Right cardiac atrium (tissue), 5 donors: ENCODE data around the gene CDK5R2. TPM values are rescaled to one million over a fixed set of nuclear protein-coding genes. Genes with fewer than 3 reads are reported as not detected.

ENCODE experiments used
- ATAC-seq, 2 donors: fragments of 200-7000 bp; cut with Tn5 transposase; one replicate each; pipeline versions ENCODE4 v1.8.0 to v1.9.1; 2020; ENCODE audit warnings: moderate library complexity in 2 of 2, mild to moderate bottlenecking in 1 of 2
- DNase-seq, 3 donors: peaks; one replicate each; pipeline ENCODE4 v3.0.0-alpha.2; 2020
- H3K27ac ChIP-seq: one replicate; pipeline ENCODE4 v1.5.1; 2013; ENCODE audit warnings: mild to moderate bottlenecking, low read length, control low read depth, moderate library complexity
- H3K27me3 ChIP-seq: one replicate; pipeline ENCODE4 v1.6.1; 2013; ENCODE audit not compliant: control insufficient read depth, insufficient read depth
- H3K4me1 ChIP-seq: one replicate; pipeline ENCODE4 v1.6.1; 2013; ENCODE audit warnings: low read length; ENCODE audit not compliant: control insufficient read depth, insufficient read depth
- H3K4me3 ChIP-seq: one replicate; pipeline ENCODE4 v1.5.1; 2013; ENCODE audit warnings: low read length, control low read depth
- H3K9me3 ChIP-seq: one replicate; pipeline ENCODE4 v1.6.1; 2013; ENCODE audit warnings: low read length; ENCODE audit not compliant: control insufficient read depth
- WGBS: extraction: QIAGEN DNeasy Blood & Tissue Kit; methylation state at CpG from one replicate; pipeline ENCODE4 v1.1.7; 2013; 5-methylcytosine and 5-hydroxymethylcytosine counted together
- intact Hi-C, 4 donors: fragments of 100-400 bp; cut with DNase I; formaldehyde crosslinking; loops; one replicate each; pipeline versions ENCODE4 v1.11.0 to v1.14.0; 2022 to 2023
- polyA plus RNA-seq: library from polyadenylated mRNA; stranded (reverse); fragments of 200-250 nt; gene quantifications from one replicate; pipeline ENCODE4 v1.2.3, GENCODE V29; 2013
- total RNA-seq, 4 donors: library from RNA; stranded (reverse); fragmentation: NEBNext Ultra II Directional; extraction: Animal tissue kit (Norgen Biotek cat#: 25700); gene quantifications; one replicate each; pipeline ENCODE4 v1.2.1, GENCODE V29; 2021
- donor health status: healthy with polysubstance abuse.
- donor health status: DM: no; HTN: yes; CAD: no.
- donor health status: DM: no; HTN: no; CAD: no.
- donor health status: DM: no; HTN: yes; CAD: no; lungs with severe emphysema.
- donor health status: DM: yes; HTN: yes; CAD: no.

CDK5R2 gene
- total and polyA plus RNA-seq, 5 donors, result 0.09 TPM; not detected in 4

GRCh38 chr2:218990612-218991011 is 31.1 kb downstream of the CDK5R2 start:
- Histone ChIP-seq H3K9me3 (no peaks in the 10 kb centered on the region), H3K4me1 (no peaks in the 10 kb centered on the region), H3K27ac (no peak overlapping the region), H3K27me3 (no peaks in the 10 kb centered on the region), H3K4me3 (no peak overlapping the region)
- no peak for DNase-seq
- no peak for ATAC-seq
- WGBS, result 9% methylated on average over 6 of the region's 6 CpGs
- intact Hi-C loops, result no loop called here

GRCh38 chr2:218991674-218992168 is 32.3 kb downstream of the CDK5R2 start:
- Histone ChIP-seq H3K27ac (no peak overlapping the region), H3K4me1 (no peaks in the 10 kb centered on the region), H3K9me3 (no peaks in the 10 kb centered on the region), H3K27me3 (no peaks in the 10 kb centered on the region), H3K4me3 (no peak overlapping the region)
- intact Hi-C loops, result no loop called here
- WGBS, result 5% methylated on average over 13 of the region's 13 CpGs
- ATAC-seq (no peak), DNase-seq (no peak)

GRCh38 chr2:218992196-218992595 is 32.7 kb downstream of the CDK5R2 start:
- H3K4me1 ChIP-seq, result no peaks in the 10 kb centered on the region
- H3K4me3 ChIP-seq, result no peak overlapping the region
- WGBS, result 11% methylated on average over 7 of the region's 7 CpGs
- H3K9me3 ChIP-seq, result no peaks in the 10 kb centered on the region
- ATAC-seq (no peak), DNase-seq (no peak)
- H3K27me3 ChIP-seq, result no peaks in the 10 kb centered on the region
- intact Hi-C loops, result no loop called here
- H3K27ac ChIP-seq, result no peak overlapping the region

- Histone ChIP-seq H3K4me3 (peak overlapping the region; percentile 43), H3K27me3 (no peaks in the 10 kb centered on the region), H3K27ac (no peak overlapping the region), H3K9me3 (no peaks in the 10 kb centered on the region), H3K4me1 (no peaks in the 10 kb centered on the region)
- intact Hi-C loops, result no loop called here
- WGBS, result 2% methylated on average over 44 of the region's 44 CpGs
- ATAC-seq (peak in 1 of 2 donors; percentile 10), DNase-seq (no peak)
Measured at GRCh38 chr2:218992703-218993344, 33.4 kb downstream of the CDK5R2 start.

- Histone ChIP-seq H3K4me1 (no peaks in the 10 kb centered on the region), H3K9me3 (no peaks in the 10 kb centered on the region), H3K4me3 (peak within 1 kb of the TSS; percentile 43), H3K27me3 (no peaks in the 10 kb centered on the region), H3K27ac (no peak within 1 kb of the TSS)
- intact Hi-C loops, result no loop called here
- no peak for DNase-seq
- 1% methylated on average over 88 of the region's 88 CpGs for WGBS
- ATAC-seq, result peak; percentile 10 to 22
Measured at GRCh38 chr2:218993345-218994315, 34.2 kb downstream of the CDK5R2 start, which contains the start of gene CRYBA2. TSS of gene CRYBA2 (minus strand) at chr2:218993422. CDS start at chr2:218993176, 246 bp downstream.

- H3K9me3 ChIP-seq, result no peaks in the 10 kb centered on the region
- H3K4me3 ChIP-seq, result no peak overlapping the region
- no peaks in the 10 kb centered on the region for H3K4me1 ChIP-seq
- no peaks in the 10 kb centered on the region for H3K27me3 ChIP-seq
- ATAC-seq (no peak), DNase-seq (no peak)
- no peak overlapping the region for H3K27ac ChIP-seq
- intact Hi-C loops, result no loop called here
- WGBS, result 19% methylated on average over 8 of the region's 8 CpGs
Measured at GRCh38 chr2:218995561-218995960, 36.1 kb downstream of the CDK5R2 start.

GRCh38 chr2:218995972-218996711 is 36.7 kb downstream of the CDK5R2 start:
- Histone ChIP-seq H3K27me3 (no peaks in the 10 kb centered on the region), H3K4me3 (peak overlapping the region; percentile 13), H3K4me1 (no peaks in the 10 kb centered on the region), H3K27ac (no peak overlapping the region), H3K9me3 (no peaks in the 10 kb centered on the region)
- 4% methylated on average over 43 of the region's 43 CpGs for WGBS
- peak; percentile 88 to 93 for ATAC-seq
- intact Hi-C loops, result no loop called here
- peak; percentile 91 to 93 (median 93) for DNase-seq

- 37% methylated on average over 4 of the region's 4 CpGs for WGBS
- H3K27me3 ChIP-seq, result no peaks in the 10 kb centered on the region
- no peak overlapping the region for H3K4me3 ChIP-seq
- no peak for DNase-seq
- no peak overlapping the region for H3K27ac ChIP-seq
- no peak for ATAC-seq
- H3K9me3 ChIP-seq, result no peaks in the 10 kb centered on the region
- intact Hi-C loops, result no loop called here
- peaks cover 2% of the 10 kb centered on the region for H3K4me1 ChIP-seq
Measured at GRCh38 chr2:218996937-218997336, 37.5 kb downstream of the CDK5R2 start.

- ATAC-seq (no peak), DNase-seq (no peak)
- intact Hi-C loops, result no loop called here
- Histone ChIP-seq H3K9me3 (no peaks in the 10 kb centered on the region), H3K4me1 (peaks cover 2% of the 10 kb centered on the region), H3K27me3 (no peaks in the 10 kb centered on the region), H3K27ac (no peak overlapping the region), H3K4me3 (no peak overlapping the region)
- 25% methylated on average over 2 of the region's 2 CpGs for WGBS
Measured at GRCh38 chr2:218997731-218998130, 38.3 kb downstream of the CDK5R2 start.

- Histone ChIP-seq H3K4me1 (peaks cover 2% of the 10 kb centered on the region), H3K27me3 (no peaks in the 10 kb centered on the region), H3K9me3 (no peaks in the 10 kb centered on the region), H3K27ac (no peak overlapping the region), H3K4me3 (no peak overlapping the region)
- WGBS, result 62% methylated on average over 12 of the region's 12 CpGs
- DNase-seq (no peak), ATAC-seq (no peak)
- intact Hi-C loops, result no loop called here
Measured at GRCh38 chr2:218998414-218999002, 39.0 kb downstream of the CDK5R2 start.
